ENCODE measurements around the gene ATP2B3.

ATP2B3 gene

DNA sequence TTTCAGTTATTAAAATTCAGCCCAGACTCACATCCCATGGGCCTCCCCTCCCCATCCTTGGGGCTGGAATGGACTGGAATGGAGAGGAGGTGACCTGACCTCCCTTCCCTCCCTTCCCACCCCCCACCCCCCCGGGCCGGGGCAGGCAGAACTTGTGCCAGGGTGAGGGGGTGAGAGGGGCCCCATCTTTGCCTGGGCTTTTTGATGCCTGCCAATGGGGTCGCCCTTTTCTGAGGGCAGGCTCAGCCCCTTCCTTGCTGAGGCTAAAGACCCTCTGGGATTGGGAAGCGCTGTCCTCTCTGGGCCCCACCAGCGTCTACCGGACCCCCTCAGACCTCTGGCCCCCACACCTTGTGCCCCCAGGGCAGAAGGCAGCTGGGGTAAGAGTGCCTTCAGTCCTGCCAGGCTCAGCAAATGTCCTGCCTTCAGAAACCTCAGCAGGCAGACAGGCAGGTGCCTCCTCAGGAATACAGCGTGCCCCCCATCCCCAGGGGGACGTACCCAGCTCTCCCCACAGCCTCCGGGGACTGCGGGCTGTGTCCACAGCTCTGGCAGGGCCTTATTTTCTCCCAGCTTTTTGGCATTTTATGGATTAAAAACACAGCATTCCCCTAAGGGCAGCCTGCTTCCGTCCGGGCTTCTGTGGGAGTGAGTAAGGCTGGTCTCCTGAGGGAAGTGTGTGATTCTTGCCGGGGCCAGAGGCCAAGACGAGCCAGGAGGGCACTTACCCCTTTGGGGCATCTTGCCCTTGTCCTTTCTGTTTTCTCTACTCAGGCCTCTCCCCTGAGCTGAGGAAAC is 94.1 kb downstream of the ATP2B3 start:
- DNase-seq (ENCODE audit: low read depth in 3 of 3) = no peak

DNA sequence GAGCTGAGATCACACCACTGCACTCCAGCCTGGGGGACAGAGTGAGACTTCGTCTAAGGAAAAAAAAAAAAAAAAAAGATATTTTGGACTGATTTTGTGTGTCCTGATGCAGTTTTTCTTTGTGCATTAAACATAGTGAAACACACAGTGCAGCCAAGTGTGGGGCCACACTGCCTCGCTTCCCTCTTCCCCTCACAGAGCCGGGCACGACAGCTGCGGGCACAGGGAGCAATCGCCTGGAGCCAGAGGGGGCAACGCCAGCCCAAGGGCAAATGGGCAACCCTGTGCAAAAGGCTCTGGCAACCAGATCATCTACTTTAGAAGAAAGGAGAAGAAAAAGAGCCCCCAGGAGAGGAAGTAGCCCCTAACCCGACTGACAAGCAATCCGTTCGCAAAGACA is 95.0 kb downstream of the ATP2B3 start:
- DNase-seq (ENCODE audit: low read depth in 3 of 3) = no peak

DNA sequence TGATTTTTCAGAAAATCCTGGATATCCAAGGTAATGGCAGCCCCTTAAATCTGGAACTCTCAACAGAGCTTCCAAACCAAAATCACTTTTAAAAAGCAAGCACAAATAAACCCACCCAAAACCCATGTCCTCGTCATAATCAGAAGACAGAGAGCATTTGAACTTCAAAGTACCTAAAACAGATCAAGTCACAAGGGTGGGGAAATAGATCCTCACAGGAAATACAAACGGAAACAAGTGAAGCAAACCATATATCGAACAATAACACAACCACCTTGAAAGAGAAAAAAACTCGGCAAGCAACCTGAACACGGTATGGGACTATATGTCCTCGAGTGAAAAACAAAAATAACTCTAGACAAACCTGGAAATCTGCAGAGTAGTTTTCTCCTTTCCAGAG is 97.4 kb downstream of the ATP2B3 start:
- DNase-seq (ENCODE audit: low read depth in 3 of 3) = no peak

DNA sequence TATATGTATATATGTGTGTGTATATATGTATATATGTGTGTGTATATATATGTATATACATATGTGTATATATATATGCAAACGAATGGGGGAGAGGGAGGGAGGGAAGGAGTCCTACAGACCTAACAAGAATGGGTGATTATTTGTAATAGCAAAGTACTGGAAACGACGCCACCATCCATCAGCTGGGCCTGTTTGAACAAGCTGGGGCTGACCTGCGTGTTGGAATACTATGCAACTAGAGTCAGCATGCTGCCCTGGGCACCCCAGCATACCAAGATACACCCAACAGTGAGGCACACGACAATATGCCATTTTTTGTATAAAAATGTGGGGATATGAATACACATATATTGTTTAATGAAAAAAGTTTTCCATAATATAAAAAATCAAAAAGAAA is 103.1 kb downstream of the ATP2B3 start:
- no peak for DNase-seq (ENCODE audit: low read depth in 3 of 3)

DNA sequence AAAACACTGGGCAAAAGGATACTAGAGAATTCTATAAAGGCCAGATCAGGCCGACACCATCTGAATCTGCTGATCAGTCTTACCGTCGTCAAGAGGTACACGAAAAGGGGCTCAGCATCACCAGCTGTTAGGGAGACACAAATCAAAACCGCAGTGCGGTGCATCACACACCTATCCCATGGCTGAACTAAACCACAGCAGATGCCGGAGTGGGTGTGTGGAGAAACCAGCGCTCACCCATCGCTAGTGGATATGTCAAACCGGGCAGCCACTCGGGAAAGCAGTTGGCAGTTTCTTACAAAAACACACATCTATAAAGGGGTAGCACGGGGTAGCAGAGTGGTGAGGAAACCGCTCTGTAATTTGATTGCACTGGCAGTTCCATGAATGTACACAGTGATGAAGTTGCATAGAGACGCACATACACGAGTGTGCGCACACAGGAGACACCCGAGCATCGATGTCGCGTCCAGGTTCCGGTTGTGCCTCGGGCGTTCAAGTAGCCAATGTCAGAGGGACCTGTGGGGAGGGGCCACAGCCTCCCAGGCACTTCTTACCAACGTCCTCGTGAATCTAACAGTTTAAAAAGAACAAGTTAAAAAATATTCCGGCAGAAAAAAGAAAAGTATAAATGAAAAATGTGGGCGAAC is 104.6 kb downstream of the ATP2B3 start:
- no peak for DNase-seq (ENCODE audit: low read depth in 3 of 3)

DNA sequence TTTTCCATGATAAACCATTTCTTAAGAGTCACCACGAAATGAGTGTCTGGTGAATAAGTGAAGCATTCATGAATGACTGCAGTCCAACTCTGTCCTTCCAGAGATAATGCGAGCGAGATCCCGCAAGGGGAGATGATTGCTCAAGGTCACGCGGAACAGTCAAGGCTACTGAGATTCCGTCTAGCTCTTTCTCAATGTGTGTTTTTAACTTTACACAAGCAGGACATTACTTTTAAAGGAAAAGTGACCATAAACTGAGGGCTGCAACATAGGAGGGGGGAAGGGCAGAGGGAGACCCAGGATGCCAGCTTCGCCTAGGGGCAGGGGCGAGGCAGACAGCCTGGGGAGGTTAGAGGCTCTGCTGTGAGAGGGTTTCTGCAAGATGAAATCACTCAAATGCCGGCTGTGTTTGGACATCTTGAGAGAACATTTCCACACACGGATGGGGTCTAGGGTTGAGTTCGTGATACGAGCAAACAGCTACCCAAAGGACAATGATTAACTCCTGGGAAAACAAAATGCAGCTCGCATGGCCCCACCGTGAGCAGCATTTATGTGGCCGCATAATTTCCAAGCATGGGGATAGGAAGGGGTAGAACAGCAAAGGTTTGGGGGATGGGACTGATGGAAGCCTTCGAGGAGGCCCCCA is 105.3 kb downstream of the ATP2B3 start:
- no peak for DNase-seq (ENCODE audit: low read depth in 3 of 3)

DNA sequence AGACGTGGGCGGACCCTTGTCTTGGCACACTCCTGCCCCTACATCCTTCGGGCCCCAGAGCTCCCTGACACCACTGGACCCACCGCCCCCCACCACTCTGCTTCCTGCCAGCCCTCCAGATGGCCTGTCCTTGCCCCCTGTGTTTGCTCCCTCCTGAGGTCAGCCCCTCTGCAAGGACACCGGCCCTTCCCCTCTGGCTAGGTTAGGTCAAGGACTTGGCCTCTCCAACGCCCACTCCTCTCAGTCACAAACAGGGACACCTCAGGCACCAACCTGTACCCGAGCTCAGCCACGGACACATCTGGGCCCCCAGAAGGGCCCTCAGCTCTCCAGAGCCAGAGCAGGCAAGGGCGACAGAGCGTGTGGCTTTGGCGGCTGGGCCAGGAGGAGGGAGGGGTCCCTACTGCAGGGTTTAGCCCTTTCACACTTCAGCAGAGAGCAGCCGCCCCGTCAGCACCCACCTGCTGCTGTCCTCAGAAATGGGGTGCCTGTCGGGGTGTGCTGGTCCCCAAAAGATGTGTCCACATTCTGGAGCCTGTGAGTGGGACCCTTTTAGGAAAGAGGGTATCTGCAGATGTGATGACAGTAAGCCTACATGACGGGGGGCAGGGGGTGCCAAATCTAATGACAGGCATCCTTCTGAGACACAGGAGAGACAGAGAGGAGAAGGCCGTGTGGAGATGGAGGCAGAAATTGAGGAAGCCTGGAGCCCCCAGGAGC is 106.0 kb downstream of the ATP2B3 start:
- no peak for DNase-seq (ENCODE audit: low read depth in 3 of 3)

DNA sequence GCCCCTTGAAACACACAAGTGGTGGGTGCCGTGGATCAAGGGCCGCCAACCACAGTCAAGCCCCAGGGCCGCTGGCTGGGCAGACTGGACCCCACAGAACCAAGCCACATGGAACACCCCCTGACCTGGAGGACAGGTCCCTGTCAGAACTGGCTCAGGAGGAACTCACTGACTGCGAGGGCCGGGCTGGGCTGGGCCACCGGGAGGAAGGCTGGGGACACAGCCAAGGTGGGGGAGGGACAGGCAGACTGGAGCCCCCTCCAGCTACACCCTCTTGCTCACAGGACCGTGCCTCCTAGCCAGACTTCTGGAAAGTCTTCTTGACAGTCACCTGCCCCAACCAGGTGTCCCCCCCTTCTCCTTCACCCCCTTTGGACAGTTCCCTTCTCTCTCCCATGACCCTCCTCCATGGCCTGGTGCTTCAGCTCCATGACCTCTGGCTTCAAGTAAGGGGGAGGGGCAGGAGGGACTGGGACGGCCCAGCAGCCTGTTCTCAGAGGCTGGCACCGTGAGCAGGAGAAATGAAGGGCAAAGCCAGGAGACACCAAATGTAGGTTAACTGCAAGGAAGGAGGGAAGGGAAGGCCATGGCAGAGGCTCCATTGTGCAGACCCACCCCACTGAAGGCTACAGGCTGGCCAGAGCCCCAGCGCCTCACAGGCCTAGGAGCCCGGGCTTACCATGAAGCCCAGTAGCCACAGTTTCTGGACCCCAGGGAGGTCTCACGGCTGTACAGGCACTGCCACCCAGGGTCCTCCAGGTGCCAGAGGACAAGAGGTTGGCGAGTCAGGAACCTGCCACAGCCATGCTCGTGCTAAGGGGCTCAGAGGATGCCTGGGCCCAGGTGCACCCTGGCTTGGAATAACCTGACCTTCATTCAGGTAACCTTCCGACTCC is 107.0 kb downstream of the ATP2B3 start:
- no peak for DNase-seq (ENCODE audit: low read depth in 3 of 3)

DNA sequence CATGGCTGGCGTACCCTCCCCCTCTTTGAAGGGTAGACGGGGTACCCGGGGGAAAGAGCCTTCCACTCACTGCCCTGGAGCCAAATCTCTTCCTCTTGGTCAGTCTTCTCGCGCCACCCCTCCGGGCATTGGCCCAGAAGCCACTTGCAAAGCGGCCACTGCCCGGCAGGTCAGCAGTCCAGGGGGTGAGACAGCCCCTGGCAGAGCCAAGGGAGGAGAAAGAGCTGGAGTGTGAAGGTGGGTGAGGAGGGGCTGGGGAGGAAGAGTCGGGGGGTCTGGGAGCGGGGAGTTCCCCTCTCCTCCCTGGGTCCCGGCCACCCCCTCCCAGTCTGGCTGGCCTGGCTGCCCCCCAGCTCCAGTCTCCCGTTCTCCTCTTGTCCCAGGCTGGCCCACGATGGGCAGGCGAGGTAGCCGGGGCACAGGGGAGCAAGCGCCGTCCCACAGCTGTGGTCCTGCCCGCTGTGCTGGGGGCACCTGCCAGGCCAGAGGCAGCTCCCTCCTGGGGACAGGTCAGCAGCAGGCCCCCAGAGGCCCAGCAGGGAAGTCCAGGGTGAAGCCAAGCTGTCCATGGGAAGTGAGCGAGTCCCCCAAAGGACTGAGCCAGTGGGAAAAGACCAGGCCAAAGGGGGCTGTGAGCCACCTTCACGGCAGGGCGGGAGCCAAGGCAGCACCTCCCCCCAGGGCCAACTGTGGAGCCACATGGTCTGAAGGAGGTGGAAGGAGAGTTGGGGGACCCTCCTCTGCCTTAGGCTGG is 108.0 kb downstream of the ATP2B3 start:
- no peak for DNase-seq (ENCODE audit: low read depth in 3 of 3)

DNA sequence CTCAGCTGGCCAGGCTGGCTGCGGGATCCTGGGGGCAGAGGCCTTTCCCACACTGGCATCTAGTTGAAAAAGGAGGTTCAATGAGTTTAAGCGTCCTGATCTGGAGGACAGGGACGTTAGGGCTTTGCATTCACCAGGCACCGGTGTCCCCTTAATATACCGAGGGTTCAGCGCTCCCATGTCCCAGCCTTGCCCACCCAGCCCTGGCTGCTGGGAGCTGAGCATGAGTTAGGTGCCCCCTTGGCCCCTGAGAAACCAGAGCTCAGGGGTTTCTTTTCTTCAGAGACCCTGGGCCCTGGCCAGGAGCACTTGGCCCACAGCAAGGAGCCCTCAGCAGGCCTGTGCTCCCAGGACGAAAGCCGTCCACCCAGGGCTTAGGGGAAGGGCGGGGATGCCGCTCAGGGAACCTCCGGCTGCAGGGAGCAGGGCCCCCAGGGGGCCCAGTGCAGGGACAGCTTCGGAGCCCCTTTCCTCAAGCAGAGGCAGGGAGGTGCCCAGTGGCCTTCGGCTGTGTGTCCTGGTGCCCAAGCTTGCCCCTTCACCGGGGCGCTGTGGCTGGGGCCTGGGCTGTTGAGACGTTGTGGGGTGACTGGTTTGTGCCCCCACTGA is 108.7 kb downstream of the ATP2B3 start:
- no peak for DNase-seq (ENCODE audit: low read depth in 3 of 3)

DNA sequence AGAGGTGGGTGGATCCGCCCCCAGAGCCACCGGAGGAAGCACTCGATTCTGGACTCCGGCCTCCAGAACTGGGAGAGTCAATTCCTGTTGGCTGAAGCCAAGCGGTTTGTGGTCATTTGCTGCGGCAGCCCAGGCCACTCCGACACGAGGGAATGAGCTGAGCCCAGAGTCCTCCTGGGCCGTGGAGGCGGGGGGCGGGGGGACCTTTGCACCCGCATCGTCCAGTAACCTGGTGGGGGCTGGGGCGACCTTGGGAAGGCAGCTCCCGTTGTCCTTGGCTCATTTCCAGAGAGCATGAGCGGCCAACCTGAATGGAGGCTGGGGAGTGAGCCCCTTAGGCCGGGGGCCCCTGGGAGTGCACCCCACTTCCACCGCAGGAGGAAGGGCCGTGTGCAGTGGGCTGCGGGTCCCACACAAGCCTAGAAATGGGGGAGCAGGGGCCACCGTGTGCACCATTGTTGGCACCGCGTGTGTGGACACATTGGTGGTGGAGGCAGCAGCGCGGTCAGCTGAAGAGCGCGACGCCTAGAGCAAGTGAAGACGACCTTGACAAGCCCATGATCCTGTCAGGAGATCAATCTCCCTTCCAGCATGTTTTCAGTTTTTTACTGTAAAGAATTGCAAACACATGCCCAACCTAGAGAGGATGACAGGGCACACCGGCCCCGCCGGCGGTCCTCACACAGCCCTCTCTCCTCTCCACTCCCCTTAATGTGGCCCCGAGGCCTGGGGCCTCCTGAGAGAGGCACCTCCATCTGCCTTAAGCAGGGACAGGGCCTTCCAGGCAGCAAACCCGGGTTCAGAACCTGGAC is 109.6 kb downstream of the ATP2B3 start:
- DNase-seq (ENCODE audit: low read depth in 3 of 3) = no peak

DNA sequence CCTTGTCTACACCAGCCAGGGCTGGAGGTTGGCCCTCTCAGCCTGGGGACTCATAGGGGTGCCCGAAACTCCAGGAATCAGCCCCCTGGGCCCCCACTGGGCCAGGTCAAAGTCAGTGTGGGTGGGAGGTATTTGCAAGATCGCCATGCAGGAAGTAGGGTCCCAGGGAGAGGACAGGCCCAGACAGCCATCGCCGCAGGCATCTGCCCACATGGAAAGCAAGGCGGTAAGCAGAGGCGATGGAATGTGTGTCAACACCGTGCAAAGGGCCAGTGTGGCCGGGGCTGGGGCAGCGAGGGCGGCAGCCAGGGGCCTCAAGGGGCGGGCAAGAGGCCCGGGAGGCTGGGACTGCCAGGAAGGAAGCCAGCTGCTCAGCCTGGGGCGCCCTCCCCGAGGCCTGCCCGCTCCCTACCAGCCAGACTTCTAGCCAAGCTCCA is 110.3 kb downstream of the ATP2B3 start:
- DNase-seq (ENCODE audit: low read depth in 3 of 3) = no peak

DNA sequence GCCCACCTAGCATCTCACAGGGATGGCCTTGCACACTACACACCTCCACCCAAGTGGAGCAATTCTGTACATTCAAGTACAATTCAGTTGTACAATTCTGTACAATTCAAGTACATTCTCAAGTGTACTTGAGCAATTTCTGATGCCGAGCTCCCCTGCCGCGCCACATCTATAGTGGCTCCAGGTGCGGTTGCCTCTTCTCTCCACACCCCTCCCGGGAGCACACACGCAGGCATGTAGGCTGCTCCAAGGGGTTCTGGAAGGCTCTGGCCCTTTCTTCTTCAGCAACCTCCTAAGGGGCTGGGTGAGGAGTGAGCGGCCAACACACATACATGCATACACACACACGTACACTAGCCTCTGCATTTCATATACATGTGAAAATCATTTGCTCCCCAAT is 110.7 kb downstream of the ATP2B3 start:
- DNase-seq (ENCODE audit: low read depth in 3 of 3) = no peak

DNA sequence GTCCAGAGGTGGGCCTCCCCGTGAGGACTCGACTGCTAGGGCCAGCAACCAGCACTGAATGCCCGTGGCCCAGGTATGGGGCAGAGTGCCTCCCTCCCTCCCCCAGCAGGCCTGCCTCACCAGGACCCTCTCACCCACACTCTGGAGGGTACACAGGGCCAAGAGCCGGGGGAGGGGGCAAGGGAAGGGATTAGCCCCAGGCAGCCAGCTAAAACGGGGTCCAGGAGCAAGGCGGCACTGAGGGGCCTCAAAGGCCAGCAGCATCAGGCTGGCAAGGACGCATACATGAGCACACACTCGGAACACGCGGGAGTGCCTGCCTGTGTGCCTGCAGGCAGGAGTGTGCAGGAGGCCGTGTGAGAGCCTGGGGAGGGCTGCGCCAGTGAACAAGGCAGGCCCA is 111.2 kb downstream of the ATP2B3 start:
- no peak for DNase-seq (ENCODE audit: low read depth in 3 of 3)

DNA sequence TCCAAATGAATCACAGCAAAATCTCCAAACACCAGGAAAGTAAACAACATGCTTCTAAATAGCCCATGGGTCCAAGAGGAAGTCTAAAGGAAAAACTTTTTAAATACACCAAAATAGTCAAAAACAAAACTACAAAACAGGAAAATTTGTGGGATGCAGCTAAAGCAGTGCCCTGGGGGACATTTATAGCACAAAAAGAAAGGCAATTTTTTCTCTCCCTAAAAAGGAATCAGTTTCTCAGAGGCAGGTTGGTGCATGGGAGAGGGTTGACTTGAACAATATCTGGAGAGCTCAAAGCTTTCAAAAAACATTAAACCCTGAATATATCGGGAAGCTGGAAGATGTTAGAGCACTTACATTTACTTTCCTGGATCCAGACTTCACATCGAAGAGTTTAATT is 113.9 kb downstream of the ATP2B3 start:
- DNase-seq (ENCODE audit: low read depth in 3 of 3) = no peak

DNA sequence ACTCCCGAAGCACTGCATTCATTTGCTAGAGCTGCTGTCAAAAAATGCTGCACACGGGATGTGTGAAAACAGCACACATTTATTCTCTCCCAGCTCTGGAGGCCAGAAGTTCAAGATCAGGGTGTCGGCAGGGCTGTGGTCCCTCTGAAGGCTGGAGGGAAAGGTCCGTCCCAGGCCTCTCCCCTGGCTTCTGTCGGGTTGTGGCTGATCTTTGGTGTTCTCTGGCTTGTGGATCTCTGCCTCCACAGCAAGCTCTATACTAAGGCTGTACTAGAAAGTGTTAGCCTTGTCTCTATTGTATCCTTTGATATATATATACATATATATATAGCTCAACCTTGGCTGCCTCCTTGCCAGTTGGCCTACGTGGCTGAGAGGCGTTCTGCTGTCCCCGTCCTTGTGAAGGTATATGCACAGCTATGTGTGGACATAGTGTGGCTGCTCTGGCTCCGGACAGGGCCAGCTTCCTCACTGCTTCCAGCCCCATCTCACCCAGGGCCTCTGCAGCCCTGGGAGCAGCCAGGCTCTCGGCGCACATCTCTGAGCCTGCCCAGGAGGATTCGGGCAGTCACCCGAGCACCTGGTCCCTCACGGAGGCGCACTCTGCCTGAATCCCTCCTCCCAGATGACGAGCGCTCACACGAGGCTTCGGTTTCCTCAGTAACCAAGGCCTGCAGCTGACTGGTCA is 114.6 kb downstream of the ATP2B3 start:
- no peak for DNase-seq (ENCODE audit: low read depth in 3 of 3)
